Astrocyte (in vitro differentiated cells and primary cell): ENCODE measurements around the gene GEN1. TPM values are rescaled to one million over a fixed set of nuclear protein-coding genes. Genes with fewer than 3 reads are reported as not detected.

Experiments
- DNase-seq: peaks from one replicate; pipeline ENCODE4 v3.0.0-alpha.2; 2010; ENCODE audit warnings: low read depth
- FAIRE-seq: peaks from 2 replicates; lab custom pipeline; 2011; peaks lifted over from hg19 to GRCh38; lab: Jason Lieb, UNC
- H2AFZ ChIP-seq: 2 replicates; pipeline ENCODE4 v1.6.0; 2012; ENCODE audit warnings: low read depth, low read length, inconsistent platforms
- H3K27ac ChIP-seq: 2 replicates; pipeline ENCODE4 v1.5.1; 2011; ENCODE audit warnings: low read depth, low read length, inconsistent platforms
- H3K27me3 ChIP-seq: 2 replicates; pipeline ENCODE4 v1.6.0; 2011; ENCODE audit warnings: low read length, inconsistent platforms; ENCODE audit not compliant: insufficient read depth
- H3K36me3 ChIP-seq: 2 replicates; pipeline ENCODE4 v1.5.1; 2011; ENCODE audit warnings: low read length, inconsistent platforms; ENCODE audit not compliant: insufficient read depth
- H3K4me1 ChIP-seq: 2 replicates; pipeline ENCODE4 v1.5.1; 2011; ENCODE audit warnings: low read length, inconsistent platforms; ENCODE audit not compliant: insufficient read depth
- H3K4me2 ChIP-seq: 2 replicates; pipeline ENCODE4 v1.6.0; 2012; ENCODE audit warnings: low read length, inconsistent platforms
- H3K4me3 ChIP-seq: 2 replicates; pipeline ENCODE4 v1.5.1; 2011; ENCODE audit warnings: low read depth, mild to moderate bottlenecking, low read length, inconsistent platforms; ENCODE audit not compliant: insufficient read depth
- H3K79me2 ChIP-seq: 2 replicates; pipeline ENCODE4 v1.6.0; 2012; ENCODE audit warnings: mild to moderate bottlenecking, low read length, inconsistent platforms; ENCODE audit not compliant: insufficient read depth
- H3K9ac ChIP-seq: 2 replicates; pipeline ENCODE4 v1.6.0; 2012; ENCODE audit warnings: mild to moderate bottlenecking, low read length, inconsistent platforms
- H3K9me3 ChIP-seq: 2 replicates; pipeline ENCODE4 v1.5.1; 2012; ENCODE audit warnings: low read depth, mild to moderate bottlenecking, low read length, inconsistent platforms; ENCODE audit not compliant: insufficient read depth
- H4K20me1 ChIP-seq: 2 replicates; pipeline ENCODE4 v1.6.0; 2012; ENCODE audit warnings: low read length, inconsistent platforms; ENCODE audit not compliant: insufficient read depth
- H3K27ac Mint-ChIP-seq: one replicate; pipeline ENCODE4 v1.8.0; 2021; ENCODE audit warnings: mild to moderate bottlenecking, mixed read lengths; ENCODE audit not compliant: unreplicated experiment
- H3K27me3 Mint-ChIP-seq: one replicate; pipeline ENCODE4 v1.8.0; 2021; ENCODE audit warnings: low read depth, mixed read lengths; ENCODE audit not compliant: unreplicated experiment
- H3K36me3 Mint-ChIP-seq: one replicate; pipeline ENCODE4 v1.8.0; 2021; ENCODE audit warnings: low read depth, mixed read lengths; ENCODE audit not compliant: unreplicated experiment
- H3K4me1 Mint-ChIP-seq: one replicate; pipeline ENCODE4 v1.8.0; 2021; ENCODE audit warnings: low read depth, mixed read lengths; ENCODE audit not compliant: unreplicated experiment
- H3K4me3 Mint-ChIP-seq: one replicate; pipeline ENCODE4 v1.8.0; 2021; ENCODE audit warnings: mild to moderate bottlenecking, moderate library complexity, mixed read lengths; ENCODE audit not compliant: unreplicated experiment
- H3K9me3 Mint-ChIP-seq: one replicate; pipeline ENCODE4 v1.8.0; 2021; ENCODE audit warnings: mild to moderate bottlenecking, mixed read lengths; ENCODE audit not compliant: unreplicated experiment
- EZH2 ChIP-seq: IDR thresholded peaks from 2 replicates; pipeline ENCODE4 v1.6.1; 2012; ENCODE audit warnings: mild to moderate bottlenecking, low read length, inconsistent platforms; ENCODE audit not compliant: insufficient read depth
- total RNA-seq: library from RNA; stranded (reverse); gene quantifications from 2 replicates; pipeline ENCODE4 v1.2.1, GENCODE V29; 2021
- TF ChIP-seq, protein P1 (sequence below): IDR thresholded peaks from 2 replicates; pipeline ENCODE4 v1.5.1; 2011; ENCODE audit warnings: low read depth, mild to moderate bottlenecking, inconsistent platforms, low read length, moderate library complexity; ENCODE audit not compliant: insufficient read depth

The GEN1 gene
- total RNA-seq, 1 donor from 2014 or later, result 9.1 TPM

DNA sequence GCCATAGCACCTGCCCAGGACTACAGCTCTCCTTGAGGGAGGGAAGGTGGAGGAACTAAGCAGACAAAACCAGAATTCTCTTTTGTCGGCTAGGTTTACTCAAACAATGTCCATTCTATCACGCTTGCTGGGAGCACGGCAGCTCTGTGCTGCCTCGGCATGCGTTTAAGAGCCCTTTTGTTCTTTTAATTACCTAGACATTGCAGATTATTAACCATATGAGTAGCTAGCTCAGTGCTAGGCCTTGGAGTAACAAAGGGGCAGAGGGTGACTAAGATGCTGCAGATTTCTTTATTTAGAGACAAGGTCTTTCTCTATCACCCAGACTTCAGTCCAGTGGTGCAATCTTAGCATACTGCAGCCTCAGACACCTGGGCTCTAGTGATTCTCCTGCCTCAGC, 73.4 kb downstream of the GEN1 start:
- Mint-ChIP-seq H3K36me3 (no peaks in the 10 kb centered on the region), H3K27me3 (peaks cover 20% of the 10 kb centered on the region), H3K4me3 (no peak overlapping the region), H3K4me1 (peaks cover 2% of the 10 kb centered on the region), H3K27ac (no peak overlapping the region), H3K9me3 (no peaks in the 10 kb centered on the region)
- Histone ChIP-seq H2AFZ (no peak overlapping the region), H3K4me2 (no peak overlapping the region), H3K4me1 (no peaks in the 10 kb centered on the region), H3K4me3 (no peak overlapping the region), H3K27me3 (peaks cover 7% of the 10 kb centered on the region), H3K36me3 (no peaks in the 10 kb centered on the region), H3K79me2 (no peaks in the 10 kb centered on the region), H3K27ac (no peak overlapping the region), H4K20me1 (no peaks in the 10 kb centered on the region), H3K9ac (no peak overlapping the region), H3K9me3 (no peaks in the 10 kb centered on the region)
- DNase-seq (no peak), FAIRE-seq (no peak)
- TF ChIP-seq, protein P1, sequence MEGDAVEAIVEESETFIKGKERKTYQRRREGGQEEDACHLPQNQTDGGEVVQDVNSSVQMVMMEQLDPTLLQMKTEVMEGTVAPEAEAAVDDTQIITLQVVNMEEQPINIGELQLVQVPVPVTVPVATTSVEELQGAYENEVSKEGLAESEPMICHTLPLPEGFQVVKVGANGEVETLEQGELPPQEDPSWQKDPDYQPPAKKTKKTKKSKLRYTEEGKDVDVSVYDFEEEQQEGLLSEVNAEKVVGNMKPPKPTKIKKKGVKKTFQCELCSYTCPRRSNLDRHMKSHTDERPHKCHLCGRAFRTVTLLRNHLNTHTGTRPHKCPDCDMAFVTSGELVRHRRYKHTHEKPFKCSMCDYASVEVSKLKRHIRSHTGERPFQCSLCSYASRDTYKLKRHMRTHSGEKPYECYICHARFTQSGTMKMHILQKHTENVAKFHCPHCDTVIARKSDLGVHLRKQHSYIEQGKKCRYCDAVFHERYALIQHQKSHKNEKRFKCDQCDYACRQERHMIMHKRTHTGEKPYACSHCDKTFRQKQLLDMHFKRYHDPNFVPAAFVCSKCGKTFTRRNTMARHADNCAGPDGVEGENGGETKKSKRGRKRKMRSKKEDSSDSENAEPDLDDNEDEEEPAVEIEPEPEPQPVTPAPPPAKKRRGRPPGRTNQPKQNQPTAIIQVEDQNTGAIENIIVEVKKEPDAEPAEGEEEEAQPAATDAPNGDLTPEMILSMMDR, result no peak
- no peak for TF ChIP-seq EZH2

DNA sequence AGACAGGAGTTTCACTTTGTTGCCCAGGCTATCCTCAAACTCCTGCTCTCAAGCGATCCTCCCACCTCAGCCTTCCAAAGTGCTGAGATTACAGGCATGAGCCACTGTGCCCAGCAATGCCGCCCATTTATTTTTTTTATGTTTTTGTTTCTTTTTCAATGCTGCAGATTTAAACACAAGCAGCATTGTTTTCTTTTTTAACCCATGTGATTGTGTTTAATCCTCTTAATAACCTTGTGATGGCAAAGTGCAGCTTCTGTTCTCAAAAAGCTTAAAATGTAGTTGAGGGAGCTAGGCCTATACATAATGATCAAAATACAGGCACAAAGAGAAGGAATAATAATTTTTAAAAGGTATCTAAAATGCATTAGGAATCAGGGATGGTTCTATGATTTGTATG, 73.8 kb downstream of the GEN1 start:
- Histone ChIP-seq H3K4me2 (no peak overlapping the region), H3K79me2 (no peaks in the 10 kb centered on the region), H3K9me3 (no peaks in the 10 kb centered on the region), H3K36me3 (no peaks in the 10 kb centered on the region), H4K20me1 (no peaks in the 10 kb centered on the region), H3K4me3 (no peak overlapping the region), H3K27ac (no peak overlapping the region), H3K4me1 (no peaks in the 10 kb centered on the region), H3K9ac (no peak overlapping the region), H2AFZ (no peak overlapping the region), H3K27me3 (peaks cover 9% of the 10 kb centered on the region)
- FAIRE-seq (no peak), DNase-seq (no peak)
- TF ChIP-seq, protein P1, result no peak
- no peak for TF ChIP-seq EZH2
- Mint-ChIP-seq H3K27ac (peak overlapping the region; percentile 30), H3K9me3 (no peaks in the 10 kb centered on the region), H3K27me3 (peaks cover 20% of the 10 kb centered on the region), H3K4me3 (no peak overlapping the region), H3K4me1 (no peaks in the 10 kb centered on the region), H3K36me3 (no peaks in the 10 kb centered on the region)
